Activated CD4-positive, alpha-beta T cell treated with anti-CD3 and anti-CD28 coated beads for 36 hours (primary cell): ENCODE data around the gene SLC25A26. TPM values are rescaled to one million over a fixed set of nuclear protein-coding genes. Genes with fewer than 3 reads are reported as not detected.
"Not testable (repeated sequence)": the region's sequence is repeated elsewhere in the genome, so short reads cannot be mapped to it uniquely, and the experiment has no call there.

Experiments used
- ATAC-seq: fragments of 200-7000 bp; cut with Tn5 transposase; one replicate; pipeline ENCODE4 v1.10.0; 2021; ENCODE audit warnings: mild to moderate bottlenecking, moderate library complexity
- CTCF ChIA-PET: fragments of 350-600 bp; sonication (Branson Sonifier 250); formaldehyde crosslinking; loops from one replicate; lab custom pipeline; 2021; ENCODE audit warnings: antibody characterized with exemption; lab: Charles Lee
- POLR2A ChIA-PET: fragments of 350-600 bp; sonication (Branson Sonifier 250); formaldehyde crosslinking; loops from one replicate; lab custom pipeline; 2021; ENCODE audit warnings: antibody characterized with exemption, inconsistent platforms; lab: Charles Lee
- DNase-seq: peaks from one replicate; pipeline ENCODE4 v3.0.0-alpha.2; 2020
- H3K27ac Mint-ChIP-seq: one replicate; pipeline ENCODE4 v1.8.0; 2021; ENCODE audit warnings: mixed read lengths
- H3K27me3 Mint-ChIP-seq: one replicate; pipeline ENCODE4 v1.8.0; 2021; ENCODE audit warnings: mixed read lengths
- H3K36me3 Mint-ChIP-seq: one replicate; pipeline ENCODE4 v1.8.0; 2021; ENCODE audit warnings: low read depth, mixed read lengths
- H3K4me1 Mint-ChIP-seq: one replicate; pipeline ENCODE4 v1.8.0; 2021; ENCODE audit warnings: mixed read lengths
- H3K4me3 Mint-ChIP-seq: one replicate; pipeline ENCODE4 v1.8.0; 2021; ENCODE audit warnings: mild to moderate bottlenecking, moderate library complexity, mixed read lengths
- H3K9me3 Mint-ChIP-seq: one replicate; pipeline ENCODE4 v1.8.0; 2021; ENCODE audit warnings: low read depth, mixed read lengths
- intact Hi-C, 2 experiments: fragments of 100-400 bp; cut with DNase I in 1 of 2; cut with micrococcal nuclease in 1 of 2; formaldehyde crosslinking; loops; one replicate each; pipeline versions ENCODE4 v1.14.2 to v1.15.1; 2022 to 2024; cut with DNase I, micrococcal nuclease
- total RNA-seq, 2 experiments: library from RNA; stranded (reverse); gene quantifications; one replicate each; pipeline ENCODE4 v1.2.3, GENCODE V29; 2021

SLC25A26 gene
- total RNA-seq, 2 experiments from 2014 or later = 14.2 to 22.7 TPM

GRCh38 chr3:66199089-66199473, 21.7 kb upstream of the SLC25A26 start:
- no peak for DNase-seq
- CTCF ChIA-PET = no interaction called here
- H3K4me1 Mint-ChIP-seq = peaks cover 4% of the 10 kb centered on the region
- H3K27ac Mint-ChIP-seq = no peak overlapping the region
- peaks cover 47% of the 10 kb centered on the region for H3K27me3 Mint-ChIP-seq
- ATAC-seq = no peak
- POLR2A ChIA-PET = no interaction called here
- intact Hi-C loops = loop anchor here in 1 of 2 experiments (5.0 kb wide), 1 partner anchor 412 kb away; no protein-coding TSS in a partner anchor
- no peak overlapping the region for H3K4me3 Mint-ChIP-seq
- no peaks in the 10 kb centered on the region for H3K9me3 Mint-ChIP-seq
- H3K36me3 Mint-ChIP-seq = no peaks in the 10 kb centered on the region

- CTCF ChIA-PET = no interaction called here
These were observed 20.7 kb upstream of the SLC25A26 start for GRCh38 chr3:66200147-66200546.

GRCh38 chr3:66200786-66201185, 20.0 kb upstream of the SLC25A26 start:
- Mint-ChIP-seq H3K36me3 (no peaks in the 10 kb centered on the region), H3K27me3 (peaks cover 40% of the 10 kb centered on the region), H3K27ac (no peak overlapping the region), H3K4me1 (no peaks in the 10 kb centered on the region), H3K4me3 (no peak overlapping the region), H3K9me3 (no peaks in the 10 kb centered on the region)
- ChIA-PET POLR2A (no interaction called here), CTCF (no interaction called here)
- no peak for ATAC-seq
- intact Hi-C loops = no loop called here
- no peak for DNase-seq

More at GRCh38 chr3:66200147-66200546, 20.7 kb upstream of the SLC25A26 start:
- DNase-seq = no peak
- peaks cover 45% of the 10 kb centered on the region for H3K27me3 Mint-ChIP-seq
- no peak overlapping the region for H3K27ac Mint-ChIP-seq
- intact Hi-C loops = no loop called here
- no peaks in the 10 kb centered on the region for H3K9me3 Mint-ChIP-seq
- peaks cover 4% of the 10 kb centered on the region for H3K4me1 Mint-ChIP-seq
- H3K4me3 Mint-ChIP-seq = no peak overlapping the region
- POLR2A ChIA-PET = no interaction called here
- ATAC-seq = no peak
- H3K36me3 Mint-ChIP-seq = no peaks in the 10 kb centered on the region

DNA sequence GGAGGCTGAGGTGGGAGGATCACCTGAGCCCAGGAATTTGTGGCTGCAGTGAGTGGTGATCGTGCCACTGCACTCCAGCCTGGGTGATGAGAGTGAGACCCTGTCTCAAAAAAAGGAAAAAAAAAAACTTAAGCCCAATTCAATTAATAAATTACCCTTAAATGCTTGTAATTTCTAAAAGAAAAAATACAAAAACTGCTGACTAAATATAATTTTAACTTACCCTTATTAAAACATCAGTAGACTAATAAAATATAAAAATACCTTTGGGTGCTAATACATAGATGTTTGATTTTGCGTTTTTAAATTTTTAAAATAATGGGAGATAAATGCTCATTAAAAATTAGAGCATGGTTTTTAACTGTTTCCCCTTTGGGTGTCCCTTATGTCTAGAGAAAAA, 17.5 kb upstream of the SLC25A26 start:
- DNase-seq (no peak), ATAC-seq (no peak)
- H3K9me3 Mint-ChIP-seq = no peaks in the 10 kb centered on the region
- CTCF ChIA-PET = interaction anchor here (0.7 kb wide), 1 partner anchor 82 kb away, joined by 3 read pairs; no protein-coding TSS in a partner anchor
- H3K4me3 Mint-ChIP-seq = no peak overlapping the region
- no peaks in the 10 kb centered on the region for H3K4me1 Mint-ChIP-seq
- H3K27ac Mint-ChIP-seq = no peak overlapping the region
- no peaks in the 10 kb centered on the region for H3K36me3 Mint-ChIP-seq
- POLR2A ChIA-PET = no interaction called here
- peaks cover 30% of the 10 kb centered on the region for H3K27me3 Mint-ChIP-seq
- intact Hi-C loops = no loop called here

DNA sequence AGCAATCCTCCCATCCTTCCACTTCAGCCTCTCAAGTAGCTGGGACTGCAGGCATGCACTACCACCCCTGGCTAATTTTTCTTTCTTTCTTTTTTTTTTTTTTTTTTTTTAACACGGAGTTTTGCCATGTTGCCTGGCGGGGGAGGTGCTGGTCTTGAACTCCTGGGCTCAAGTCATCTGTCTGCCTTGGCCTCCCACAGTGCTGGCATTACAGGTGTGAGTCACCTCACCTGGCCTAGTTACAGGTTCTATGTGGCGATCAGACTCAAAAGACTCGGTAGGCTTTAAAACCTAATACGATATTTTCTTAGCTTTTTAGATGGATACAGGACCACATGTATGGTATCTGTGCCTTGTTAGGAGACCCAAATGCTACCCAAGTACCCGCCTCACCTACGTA, 14.0 kb upstream of the SLC25A26 start:
- H3K4me3 Mint-ChIP-seq = no peak overlapping the region
- no peak overlapping the region for H3K27ac Mint-ChIP-seq
- intact Hi-C loops = no loop called here
- H3K27me3 Mint-ChIP-seq = peaks cover 13% of the 10 kb centered on the region
- no peaks in the 10 kb centered on the region for H3K36me3 Mint-ChIP-seq
- CTCF ChIA-PET = interaction anchor here (0.6 kb wide), 1 partner anchor 1673 kb away, joined by 3 read pairs; no protein-coding TSS in a partner anchor
- ATAC-seq (no peak), DNase-seq (no peak)
- H3K9me3 Mint-ChIP-seq = no peaks in the 10 kb centered on the region
- H3K4me1 Mint-ChIP-seq = no peaks in the 10 kb centered on the region
- POLR2A ChIA-PET = no interaction called here

- DNase-seq (no peak), ATAC-seq (no peak)
- Mint-ChIP-seq H3K4me1 (no peaks in the 10 kb centered on the region), H3K27me3 (peaks cover 11% of the 10 kb centered on the region), H3K27ac (no peak overlapping the region), H3K36me3 (no peaks in the 10 kb centered on the region), H3K9me3 (no peaks in the 10 kb centered on the region), H3K4me3 (no peak overlapping the region)
- intact Hi-C loops = no loop called here
- ChIA-PET CTCF (no interaction called here), POLR2A (no interaction called here)
These were observed 12.6 kb upstream of the SLC25A26 start for GRCh38 chr3:66208189-66208588.

GRCh38 chr3:66210687-66211295, 10.0 kb upstream of the SLC25A26 start:
- H3K27me3 Mint-ChIP-seq = peaks cover 5% of the 10 kb centered on the region
- no peak overlapping the region for H3K27ac Mint-ChIP-seq
- ChIA-PET CTCF (interaction anchor here (0.9 kb wide), 1 partner anchor 8 kb away, joined by 3 read pairs; no protein-coding TSS in a partner anchor), POLR2A (no interaction called here)
- peaks cover 2% of the 10 kb centered on the region for H3K9me3 Mint-ChIP-seq
- H3K36me3 Mint-ChIP-seq = no peaks in the 10 kb centered on the region
- ATAC-seq = no peak
- intact Hi-C loops = no loop called here
- no peaks in the 10 kb centered on the region for H3K4me1 Mint-ChIP-seq
- no peak overlapping the region for H3K4me3 Mint-ChIP-seq
- no peak for DNase-seq

DNA sequence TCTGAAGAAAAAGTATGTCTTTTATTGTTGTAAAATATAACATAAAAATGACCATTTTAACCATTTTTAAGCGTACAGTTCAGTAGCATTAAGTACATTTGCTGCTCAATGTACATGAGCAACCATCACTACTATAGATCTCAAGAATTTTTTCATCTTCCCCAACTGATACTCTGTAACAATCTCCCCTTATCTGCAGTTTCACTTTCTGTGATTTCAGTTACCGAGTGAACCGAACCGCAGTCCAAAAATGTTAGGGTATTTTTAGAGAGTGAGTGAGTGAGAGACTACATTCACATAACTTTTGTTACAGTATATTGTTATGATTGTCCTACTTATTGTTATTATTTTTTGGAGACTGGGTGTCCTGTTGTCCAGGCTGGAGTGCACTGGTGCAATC, 9.0 kb upstream of the SLC25A26 start:
- Mint-ChIP-seq H3K27me3 (peaks cover 3% of the 10 kb centered on the region), H3K36me3 (no peaks in the 10 kb centered on the region), H3K4me1 (no peaks in the 10 kb centered on the region), H3K27ac (no peak overlapping the region), H3K9me3 (peaks cover 2% of the 10 kb centered on the region), H3K4me3 (no peak overlapping the region)
- intact Hi-C loops = no loop called here
- DNase-seq = no peak
- ChIA-PET POLR2A (no interaction called here), CTCF (no interaction called here)
- no peak for ATAC-seq

GRCh38 chr3:66215106-66215505, 5.7 kb upstream of the SLC25A26 start:
- Mint-ChIP-seq H3K27me3 (peaks cover 3% of the 10 kb centered on the region), H3K4me3 (no peak overlapping the region)

GRCh38 chr3:66220066-66220465, 735 bp upstream of the SLC25A26 start:
- Mint-ChIP-seq H3K27ac (no peak overlapping the region), H3K36me3 (peaks cover 28% of the 10 kb centered on the region), H3K27me3 (no peaks in the 10 kb centered on the region), H3K4me1 (peaks cover 42% of the 10 kb centered on the region), H3K9me3 (peaks cover 8% of the 10 kb centered on the region), H3K4me3 (peak overlapping the region; percentile 86)
- DNase-seq (no peak), ATAC-seq (no peak)
- ChIA-PET POLR2A (no interaction called here), CTCF (interaction anchor here (1.0 kb wide), 1 partner anchor 21 kb away, joined by 3 read pairs; no protein-coding TSS in a partner anchor)
- intact Hi-C loops = loop anchor here (1.0 to 5.0 kb wide), 6 partner anchors 82 to 1432 kb away; partner anchors contain the start of genes KBTBD8 (in 2 of the 2) and SUCLG2 (in 1 of the 2)

More at GRCh38 chr3:66215106-66215505, 5.7 kb upstream of the SLC25A26 start:
- Mint-ChIP-seq H3K27ac (no peak overlapping the region), H3K36me3 (no peaks in the 10 kb centered on the region), H3K9me3 (peaks cover 2% of the 10 kb centered on the region), H3K4me1 (peaks cover 6% of the 10 kb centered on the region)
- ChIA-PET CTCF (no interaction called here), POLR2A (no interaction called here)
- intact Hi-C loops = no loop called here
- no peak for ATAC-seq
- DNase-seq = no peak

DNA sequence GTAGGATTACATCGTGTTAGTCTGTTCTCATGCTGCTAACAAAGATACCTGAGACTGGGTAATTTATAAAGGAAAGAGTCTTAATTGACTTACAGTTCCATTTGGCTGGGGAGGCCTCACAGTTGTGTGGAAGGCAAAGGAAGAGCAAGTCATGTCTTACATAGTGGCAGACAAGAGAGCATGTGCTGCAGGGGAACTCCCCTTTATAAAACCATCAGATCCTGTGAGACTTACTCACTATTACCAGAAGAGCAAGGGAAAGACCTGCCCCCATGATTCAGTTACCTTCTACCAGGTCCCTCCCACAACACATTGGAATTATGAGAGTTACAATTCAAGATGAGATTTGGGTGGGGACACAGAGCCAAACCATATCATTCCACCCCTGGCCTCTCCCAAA, 3.4 kb downstream of the SLC25A26 start:
- intact Hi-C loops = loop anchor here (1.0 to 5.0 kb wide), 5 partner anchors 15 to 1428 kb away; partner anchors contain the start of genes KBTBD8 (in 2 of the 2) and SUCLG2 (in 1 of the 2)
- Mint-ChIP-seq H3K27me3 (no peaks in the 10 kb centered on the region), H3K9me3 (peaks cover 12% of the 10 kb centered on the region), H3K27ac (peak overlapping the region; percentile 93), H3K4me3 (peak overlapping the region; percentile 8), H3K4me1 (peaks cover 70% of the 10 kb centered on the region), H3K36me3 (peaks cover 49% of the 10 kb centered on the region)
- ATAC-seq (peak; percentile 55), DNase-seq (peak; percentile 57)
- POLR2A ChIA-PET = interaction anchor here (1.0 kb wide), 1 partner anchor 15 kb away, joined by 4 read pairs; no protein-coding TSS in a partner anchor
- CTCF ChIA-PET = no interaction called here

- Mint-ChIP-seq H3K9me3 (peaks cover 12% of the 10 kb centered on the region), H3K27ac (peak overlapping the region; percentile 59), H3K4me1 (peaks cover 70% of the 10 kb centered on the region), H3K36me3 (peaks cover 59% of the 10 kb centered on the region)
- POLR2A ChIA-PET = interaction anchor here (0.6 kb wide), 1 partner anchor 15 kb away, joined by 3 read pairs; no protein-coding TSS in a partner anchor
- H3K4me3 Mint-ChIP-seq, DNase-seq, H3K27me3 Mint-ChIP-seq, intact Hi-C loops, ATAC-seq: not testable (repeated sequence)
- CTCF ChIA-PET = interaction anchor here (0.9 kb wide), 1 partner anchor 9 kb away, joined by 3 read pairs; no protein-coding TSS in a partner anchor
These were observed 5.3 kb downstream of the SLC25A26 start for GRCh38 chr3:66226093-66226492.
